Aorta (tissue), 5 donors: ENCODE measurements around the gene MPPED1. TPM values are rescaled to one million over a fixed set of nuclear protein-coding genes. Genes with fewer than 3 reads are reported as not detected.

Source experiments
- ATAC-seq: fragments of 200-7000 bp; cut with Tn5 transposase; one replicate; pipeline ENCODE4 v1.9.1; 2022; ENCODE audit warnings: moderate library complexity; ENCODE audit not compliant: low FRiP score
- DNase-seq, 2 donors: peaks; one replicate each; pipeline ENCODE4 v3.0.0-alpha.2; 2020
- H3K27ac ChIP-seq, 2 donors: one replicate each; pipeline ENCODE4 v1.5.1; 2013; ENCODE audit warnings: low read length in 2 of 2, mild to moderate bottlenecking in 2 of 2, moderate library complexity in 2 of 2, control low read depth in 1 of 2, inconsistent platforms in 1 of 2, low read depth in 1 of 2
- H3K27me3 ChIP-seq, 2 donors: one replicate each; pipeline ENCODE4 v1.6.1; 2013; ENCODE audit warnings: control low read depth in 1 of 2, low read length in 1 of 2, mild to moderate bottlenecking in 1 of 2, moderate library complexity in 1 of 2; ENCODE audit not compliant: insufficient read depth in 2 of 2, control insufficient read depth in 1 of 2
- H3K36me3 ChIP-seq, 2 donors: one replicate each; pipeline ENCODE4 v1.6.1; 2013; ENCODE audit warnings: control low read depth in 1 of 2, low read length in 1 of 2, mild to moderate bottlenecking in 1 of 2; ENCODE audit not compliant: insufficient read depth in 2 of 2, control insufficient read depth in 1 of 2
- H3K4me1 ChIP-seq, 2 donors: one replicate each; pipeline ENCODE4 v1.6.1; 2013; ENCODE audit warnings: low read length in 2 of 2, control low read depth in 1 of 2, mild to moderate bottlenecking in 1 of 2, moderate library complexity in 1 of 2; ENCODE audit not compliant: insufficient read depth in 2 of 2, control insufficient read depth in 1 of 2
- H3K4me3 ChIP-seq, 2 donors: one replicate each; pipeline ENCODE4 v1.5.1; 2013; ENCODE audit warnings: low read length in 2 of 2, control low read depth in 1 of 2, mild to moderate bottlenecking in 1 of 2
- H3K9me3 ChIP-seq: one replicate; pipeline ENCODE4 v1.6.1; 2013; ENCODE audit warnings: mild to moderate bottlenecking, low read length; ENCODE audit not compliant: control insufficient read depth
- WGBS, 2 donors: extraction: QIAGEN DNeasy Blood & Tissue Kit; methylation state at CpG; one replicate each; pipeline ENCODE4 v1.1.7; 2013; 5-methylcytosine and 5-hydroxymethylcytosine counted together
- intact Hi-C, 2 donors: fragments of 100-400 bp; cut with DNase I; formaldehyde crosslinking; loops; one replicate each; pipeline versions ENCODE4 v1.14.2 to v1.15.0; 2022
- polyA plus RNA-seq, 2 donors: library from polyadenylated mRNA; stranded (reverse); fragments of 200-250 nt; gene quantifications; one replicate each; pipeline ENCODE4 v1.2.3, GENCODE V29; 2013
- total RNA-seq, 2 donors: library from RNA; stranded (reverse); fragmentation: NEBNext Ultra II Directional; extraction: Animal tissue kit (Norgen Biotek cat#: 25700); gene quantifications; one replicate each; pipeline ENCODE4 v1.2.1, GENCODE V29; 2021
- donor health status: healthy with polysubstance abuse.
- donor health status: Bipolar disorder and iron deficiency.
- donor health status: DM: no; HTN: no; CAD: no.
- donor health status: DM: no; HTN: no; CAD: no.
- donor health status: DM: yes; HTN: yes; CAD: no.

The MPPED1 gene
- total and polyA plus RNA-seq, 4 donors: not detected

GRCh38 chr22:43497956-43498855, 86.4 kb downstream of the MPPED1 start:
- no peaks in the 10 kb centered on the region for H3K27me3 ChIP-seq
- no peaks in the 10 kb centered on the region for H3K4me1 ChIP-seq
- no peak overlapping the region for H3K27ac ChIP-seq
- no peaks in the 10 kb centered on the region for H3K9me3 ChIP-seq
- no peaks in the 10 kb centered on the region for H3K36me3 ChIP-seq
- intact Hi-C loops: no loop called here
- WGBS, 2 donors: 91 to 92% methylated on average over 16 of the region's 16 CpGs
- ATAC-seq (no peak), DNase-seq (no peak)
- no peak overlapping the region for H3K4me3 ChIP-seq

GRCh38 chr22:43498856-43499253, 87.0 kb downstream of the MPPED1 start:
- intact Hi-C loops: no loop called here
- WGBS, 2 donors: 91 to 94% methylated on average over 1 of the region's 1 CpG
- H3K27ac ChIP-seq: no peak overlapping the region
- H3K27me3 ChIP-seq: no peaks in the 10 kb centered on the region
- ATAC-seq (no peak), DNase-seq (no peak)
- H3K4me1 ChIP-seq: no peaks in the 10 kb centered on the region
- no peaks in the 10 kb centered on the region for H3K9me3 ChIP-seq
- no peak overlapping the region for H3K4me3 ChIP-seq
- no peaks in the 10 kb centered on the region for H3K36me3 ChIP-seq

DNA sequence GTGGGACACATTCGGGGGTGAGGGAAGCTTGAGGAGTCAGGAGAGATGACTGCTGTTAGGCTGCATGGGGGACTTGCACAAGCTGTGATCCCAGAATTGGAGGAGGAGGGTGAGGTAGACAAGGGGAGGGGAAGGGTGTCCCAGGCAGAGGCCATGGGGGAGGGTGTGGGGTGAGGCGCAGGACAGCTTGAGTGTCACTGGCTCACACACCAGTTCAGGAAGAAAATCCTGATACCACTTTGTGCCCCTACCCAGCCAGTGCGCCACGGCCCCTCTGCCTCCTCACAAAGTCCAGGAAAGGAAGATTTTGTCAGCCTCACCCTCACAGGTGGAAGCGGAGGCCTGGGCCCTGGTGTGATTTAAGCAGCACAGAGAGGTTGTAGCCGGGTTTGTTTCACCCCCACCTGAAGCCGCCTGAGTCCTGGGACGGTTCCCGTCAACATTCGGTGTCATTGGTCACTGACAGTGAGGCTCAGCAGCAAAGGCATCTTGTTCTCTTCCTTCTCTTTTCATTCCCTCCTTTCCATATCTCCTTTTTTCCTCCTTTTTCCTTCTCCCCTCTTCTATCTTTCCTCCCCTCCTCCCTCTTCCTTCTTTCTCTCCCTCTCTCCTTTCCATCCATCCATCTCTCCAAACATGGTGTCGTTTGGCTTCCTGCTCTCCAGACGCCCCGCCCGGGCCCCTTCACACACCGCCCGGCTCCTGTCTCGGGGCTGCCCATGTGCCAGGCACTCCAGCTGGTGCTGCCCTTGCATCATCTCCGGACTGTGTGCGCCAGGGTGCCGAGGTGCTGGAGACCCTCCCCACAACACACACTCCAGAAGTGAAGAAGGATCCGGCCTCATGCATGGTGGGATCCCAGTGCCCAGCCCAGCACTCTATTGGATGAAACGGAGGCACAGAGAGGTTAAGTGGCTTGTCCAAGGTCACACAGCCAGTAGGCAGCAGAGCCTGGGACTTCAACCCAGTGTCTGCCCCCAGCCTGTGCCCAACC, 89.3 kb downstream of the MPPED1 start:
- no peaks in the 10 kb centered on the region for H3K9me3 ChIP-seq
- ATAC-seq: no peak
- no peak overlapping the region for H3K27ac ChIP-seq
- WGBS, 2 donors: 71 to 74% methylated on average over 22 of the region's 22 CpGs
- intact Hi-C loops: no loop called here
- no peak for DNase-seq
- H3K4me1 ChIP-seq: no peaks in the 10 kb centered on the region
- no peaks in the 10 kb centered on the region for H3K27me3 ChIP-seq
- H3K36me3 ChIP-seq: no peaks in the 10 kb centered on the region
- no peak overlapping the region for H3K4me3 ChIP-seq

DNA sequence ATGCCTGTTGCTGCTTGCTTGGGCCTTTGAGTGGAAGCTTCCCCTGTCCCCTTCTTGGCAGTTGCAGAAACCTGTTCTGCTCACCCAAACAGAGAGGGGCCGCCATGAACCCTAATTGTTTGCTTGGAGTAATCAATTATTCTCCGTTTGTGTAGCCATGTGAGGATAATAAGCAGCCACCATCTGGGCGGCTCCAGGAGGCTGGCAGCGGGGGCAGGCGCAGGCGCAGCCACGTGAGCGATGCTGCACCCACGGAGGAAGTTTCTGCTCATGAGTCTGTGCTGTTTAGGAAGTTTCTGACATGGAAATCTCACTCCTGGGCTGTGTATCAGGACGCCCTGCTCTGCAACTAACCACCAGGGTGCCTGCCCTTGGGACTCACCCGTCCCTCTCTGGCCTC, 90.1 kb downstream of the MPPED1 start:
- intact Hi-C loops: no loop called here
- DNase-seq (no peak), ATAC-seq (no peak)
- H3K9me3 ChIP-seq: no peaks in the 10 kb centered on the region
- no peaks in the 10 kb centered on the region for H3K36me3 ChIP-seq
- no peaks in the 10 kb centered on the region for H3K27me3 ChIP-seq
- H3K4me3 ChIP-seq: no peak overlapping the region
- H3K4me1 ChIP-seq: no peaks in the 10 kb centered on the region
- H3K27ac ChIP-seq: no peak overlapping the region
- WGBS, 2 donors: 69 to 76% methylated on average over 10 to 11 of the region's 11 CpGs

DNA sequence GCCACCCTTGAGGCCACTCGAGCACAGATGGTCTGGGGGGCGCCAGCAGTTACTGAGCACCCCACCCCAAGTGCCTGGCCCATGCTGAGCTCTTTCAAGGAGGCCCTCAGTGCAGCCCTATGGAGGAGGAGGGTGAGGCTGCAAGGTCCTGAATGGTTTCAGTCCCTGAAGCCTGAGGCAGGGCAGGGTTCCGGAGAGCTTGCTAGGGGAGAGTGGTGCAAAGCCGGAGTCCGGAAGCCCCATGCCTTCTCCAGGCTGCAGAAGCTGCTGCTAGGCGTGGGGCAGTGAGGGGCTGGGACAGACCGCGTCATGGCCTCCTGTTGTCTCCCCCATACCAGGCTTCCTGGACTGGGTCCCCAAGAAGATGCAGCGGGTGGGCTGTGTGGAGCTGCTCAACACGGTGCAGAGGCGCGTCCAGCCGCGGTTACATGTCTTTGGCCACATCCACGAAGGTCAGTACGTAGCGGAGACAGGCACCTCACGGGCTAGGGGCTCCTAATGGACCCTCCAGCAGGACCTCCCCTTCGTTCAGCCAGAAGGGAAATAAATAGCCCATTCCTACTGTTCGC, 90.6 kb downstream of the MPPED1 start:
- intact Hi-C loops: no loop called here
- no peaks in the 10 kb centered on the region for H3K9me3 ChIP-seq
- no peaks in the 10 kb centered on the region for H3K4me1 ChIP-seq
- DNase-seq (no peak), ATAC-seq (no peak)
- H3K27me3 ChIP-seq: no peaks in the 10 kb centered on the region
- 82 to 83% methylated on average over 20 of the region's 20 CpGs for whole genome bisulfite sequencing, 2 donors
- H3K4me3 ChIP-seq: no peak overlapping the region
- no peaks in the 10 kb centered on the region for H3K36me3 ChIP-seq
- no peak overlapping the region for H3K27ac ChIP-seq

DNA sequence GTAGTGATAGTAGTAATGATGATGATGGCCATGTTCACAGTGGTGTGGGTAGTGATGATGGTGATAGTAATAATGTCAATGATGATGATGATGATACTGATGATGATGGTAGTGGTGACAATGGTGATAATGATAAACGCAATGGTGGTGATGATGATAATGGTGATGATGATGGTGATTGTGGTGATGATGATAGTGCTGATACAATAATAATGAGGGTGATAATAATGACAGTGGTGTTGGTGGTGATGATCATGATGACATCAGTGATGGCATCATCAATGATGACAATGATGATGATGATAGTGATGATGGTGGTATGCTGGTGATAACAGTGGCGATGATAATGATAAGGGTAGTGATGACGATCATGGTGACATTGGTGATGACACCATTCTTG, 92.3 kb downstream of the MPPED1 start:
- H3K4me1 ChIP-seq: no peaks in the 10 kb centered on the region
- no peaks in the 10 kb centered on the region for H3K36me3 ChIP-seq
- whole genome bisulfite sequencing, 2 donors: 92 to 94% methylated on average over 3 of the region's 3 CpGs
- DNase-seq: no peak
- no peak overlapping the region for H3K27ac ChIP-seq
- no peaks in the 10 kb centered on the region for H3K9me3 ChIP-seq
- ATAC-seq: no peak
- H3K27me3 ChIP-seq: no peaks in the 10 kb centered on the region
- no peak overlapping the region for H3K4me3 ChIP-seq
- intact Hi-C loops: no loop called here

DNA sequence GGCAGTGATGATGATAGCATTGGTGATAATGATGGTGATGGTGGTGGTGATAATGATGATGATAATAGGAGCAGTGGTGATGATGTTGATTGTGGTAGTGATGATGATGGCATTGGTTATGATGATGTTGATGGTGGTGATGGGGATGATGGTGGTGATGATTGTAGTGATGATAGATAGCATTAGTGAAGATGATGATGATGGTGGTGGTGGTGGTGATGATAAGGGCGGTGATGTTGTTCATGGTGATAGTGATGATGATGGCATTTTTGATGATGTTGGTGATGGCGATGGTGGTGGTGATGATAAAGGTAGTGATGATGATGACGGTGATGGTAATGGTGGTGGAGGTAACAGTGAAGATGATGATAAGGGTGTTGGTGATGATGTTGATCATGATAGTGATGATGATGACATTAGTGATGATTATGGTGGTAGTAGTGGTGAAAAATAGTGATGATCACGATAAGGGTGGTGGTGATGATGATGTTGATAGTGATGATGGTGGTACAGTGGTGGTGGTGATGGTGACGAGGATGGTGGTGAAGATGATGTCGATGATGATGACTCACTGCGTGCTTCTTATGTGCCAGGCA, 93.0 kb downstream of the MPPED1 start:
- DNase-seq (no peak), ATAC-seq (no peak)
- intact Hi-C loops: no loop called here
- H3K27ac ChIP-seq: no peak overlapping the region
- H3K4me3 ChIP-seq: no peak overlapping the region
- H3K9me3 ChIP-seq: no peaks in the 10 kb centered on the region
- no peaks in the 10 kb centered on the region for H3K27me3 ChIP-seq
- H3K36me3 ChIP-seq: no peaks in the 10 kb centered on the region
- no peaks in the 10 kb centered on the region for H3K4me1 ChIP-seq
- 92 to 95% methylated on average over 7 of the region's 7 CpGs for WGBS, 2 donors

DNA sequence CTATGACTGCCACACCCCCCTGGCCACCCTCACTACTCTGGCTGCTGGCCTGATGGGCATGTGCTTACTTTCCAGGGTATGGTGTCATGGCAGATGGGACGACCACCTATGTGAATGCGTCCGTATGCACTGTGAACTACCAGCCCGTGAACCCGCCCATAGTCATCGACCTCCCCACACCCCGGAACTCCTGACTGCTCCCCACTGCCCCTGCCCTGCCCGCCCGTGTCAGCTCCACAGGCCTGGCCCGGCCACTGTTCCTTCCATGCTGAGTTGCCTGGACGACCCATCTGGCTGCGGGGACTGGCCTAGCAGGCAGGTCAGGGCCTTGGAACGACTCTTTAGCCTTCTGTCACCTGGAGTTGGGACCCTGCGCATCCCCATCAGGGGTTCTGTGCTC, 93.6 kb downstream of the MPPED1 start:
- ATAC-seq (no peak), DNase-seq (peak in 1 of 2 donors; percentile 64)
- no peak overlapping the region for H3K4me3 ChIP-seq
- 92% methylated on average over 14 of the region's 14 CpGs for WGBS, 2 donors
- H3K36me3 ChIP-seq: no peaks in the 10 kb centered on the region
- intact Hi-C loops: no loop called here
- no peaks in the 10 kb centered on the region for H3K4me1 ChIP-seq
- no peaks in the 10 kb centered on the region for H3K9me3 ChIP-seq
- H3K27me3 ChIP-seq: no peaks in the 10 kb centered on the region
- no peak overlapping the region for H3K27ac ChIP-seq
